HepG2 (cell line): ENCODE measurements around the gene JMJD8. TPM values are rescaled to one million over a fixed set of nuclear protein-coding genes. Genes with fewer than 3 reads are reported as not detected.

Experiments used
- ATAC-seq: fragments of 200-7000 bp; cut with Tn5 transposase; 3 replicates; pipeline ENCODE4 v1.9.1; 2020; ENCODE audit warnings: mild to moderate bottlenecking, moderate library complexity
- BruUV-seq: library from RNA; stranded (reverse); fragments of 400-500 nt; replicated peaks from 2 replicates; lab custom pipeline; 2021; lab: Mats Ljungman, UMichigan
- CTCF ChIA-PET: fragments of 300-600 bp; formaldehyde crosslinking; extraction: SDS; loops from one replicate; lab custom pipeline; 2021; ENCODE audit warnings: low total read pairs, inconsistent platforms, low intra/inter-chr PET ratio; lab: Yijun Ruan, JAX
- POLR2A ChIA-PET: fragments of 350-600 bp; sonication (Branson Sonifier 250); formaldehyde crosslinking; loops from one replicate; lab custom pipeline; 2020; ENCODE audit warnings: antibody characterized with exemption, inconsistent platforms; lab: Yijun Ruan, JAX
- DNase-seq: peaks from one replicate; pipeline ENCODE4 v3.0.0-alpha.2; 2015; ENCODE audit warnings: low spot score
- FAIRE-seq: peaks from 3 replicates; lab custom pipeline; 2011; peaks lifted over from hg19 to GRCh38; lab: Jason Lieb, UNC
- H2AFZ ChIP-seq: one replicate; pipeline ENCODE4 v1.6.1; 2011; ENCODE audit warnings: low read length, inconsistent platforms
- H3K27ac ChIP-seq: fragments of 300-600 bp; 3 replicates; pipeline ENCODE4 v1.8.0; 2011; ENCODE audit warnings: mixed run types, mild to moderate bottlenecking, mixed read lengths, low read length, inconsistent platforms; ENCODE audit not compliant: insufficient read depth; ENCODE audit errors: extremely low read length
- H3K27me3 ChIP-seq, 2 experiments: fragments of 200-600 bp in 1 of 2; 2 replicates in 1 of 2; 3 replicates in 1 of 2; pipeline versions ENCODE4 v1.6.0 to v1.8.0; 2011; ENCODE audit warnings: low read length in 2 of 2, mild to moderate bottlenecking in 2 of 2, moderate library complexity in 2 of 2, inconsistent platforms in 1 of 2; ENCODE audit not compliant: insufficient read depth in 2 of 2, control insufficient read depth in 1 of 2
- H3K36me3 ChIP-seq, 2 experiments: fragments of 200-600 bp in 1 of 2; replicated peaks in 1 of 2; 2 replicates in 1 of 2; 3 replicates in 1 of 2; pipeline versions ENCODE4 v1.5.1 to v1.8.0; 2011; ENCODE audit warnings: low read length in 2 of 2, inconsistent platforms in 1 of 2; ENCODE audit not compliant: insufficient read depth in 2 of 2, control insufficient read depth in 1 of 2
- H3K4me1 ChIP-seq: 2 replicates; pipeline ENCODE4 v1.5.1; 2012; ENCODE audit warnings: low read length, inconsistent platforms; ENCODE audit not compliant: insufficient read depth
- H3K4me2 ChIP-seq: 2 replicates; pipeline ENCODE4 v1.6.0; 2011; ENCODE audit warnings: low read depth, low read length, inconsistent platforms
- H3K4me3 ChIP-seq, 3 experiments: fragments of 200-600 bp in 1 of 3; sonication (generic), shearing (Covaris generic) in 1 of 3; replicated peaks in 1 of 3; 2 replicates each; pipeline ENCODE4 v1.5.1; 2011 to 2016; ENCODE audit warnings: low read length in 3 of 3, inconsistent platforms in 2 of 3, low read depth in 2 of 3, mild to moderate bottlenecking in 2 of 3, control low read depth in 1 of 3, mixed read lengths in 1 of 3; ENCODE audit not compliant: insufficient read depth in 1 of 3
- H3K79me2 ChIP-seq: one replicate; pipeline ENCODE4 v1.6.1; 2011; ENCODE audit warnings: low read length, inconsistent platforms; ENCODE audit not compliant: insufficient read depth
- H3K9ac ChIP-seq: 2 replicates; pipeline ENCODE4 v1.6.0; 2011; ENCODE audit warnings: mild to moderate bottlenecking, low read depth, low read length, inconsistent platforms; ENCODE audit not compliant: insufficient read depth
- H3K9me3 ChIP-seq: 2 replicates; pipeline ENCODE4 v1.5.1; 2012; ENCODE audit warnings: mild to moderate bottlenecking, low read length
- H4K20me1 ChIP-seq: 2 replicates; pipeline ENCODE4 v1.6.0; 2011; ENCODE audit warnings: inconsistent platforms, mild to moderate bottlenecking, low read length, moderate library complexity; ENCODE audit not compliant: insufficient read depth
- CREB1 ChIP-seq, 2 experiments: fragments of 450-650 bp in 1 of 2; IDR thresholded peaks; 2 replicates each; pipeline ENCODE4 v1.6.1; 2016 to 2017; ENCODE audit warnings: control low read depth in 1 of 2, mild to moderate bottlenecking in 1 of 2, missing compliant biosample characterization in 1 of 2, missing genetic modification characterization in 1 of 2
- GATA4 ChIP-seq: sonication (generic); IDR thresholded peaks from 2 replicates; pipeline ENCODE4 v1.6.1; 2016; ENCODE audit warnings: antibody characterized with exemption, low read depth, borderline replicate concordance
- MXD4 ChIP-seq: IDR thresholded peaks from 2 replicates; pipeline ENCODE4 v1.6.1; 2016; ENCODE audit warnings: mild to moderate bottlenecking, missing biosample characterization, missing genetic modification reagents
- ZBTB38 ChIP-seq: sonication (generic); formaldehyde crosslinking; IDR thresholded peaks from 2 replicates; pipeline ENCODE4 v1.5.1; 2020; ENCODE audit warnings: mild to moderate bottlenecking, missing genetic modification reagents
- ZFP36 ChIP-seq: fragments of 150-350 bp; IDR thresholded peaks from 2 replicates; pipeline ENCODE4 v1.6.1; 2018; ENCODE audit warnings: borderline replicate concordance, low read length, low read depth; ENCODE audit not compliant: partially characterized antibody
- ZNF335 ChIP-seq: sonication (generic); formaldehyde crosslinking; IDR thresholded peaks from 2 replicates; pipeline ENCODE4 v1.4.0; 2020; ENCODE audit warnings: missing genetic modification reagents
- ZNF34 ChIP-seq: sonication (generic); formaldehyde crosslinking; IDR thresholded peaks from 2 replicates; pipeline ENCODE4 v1.4.0; 2020; ENCODE audit warnings: mild to moderate bottlenecking, missing genetic modification reagents, borderline replicate concordance
- ZNF382 ChIP-seq: sonication (generic); formaldehyde crosslinking; IDR thresholded peaks from 2 replicates; pipeline ENCODE4 v1.5.0; 2020; ENCODE audit warnings: missing genetic modification reagents, mild to moderate bottlenecking, borderline replicate concordance
- ZNF552 ChIP-seq: sonication (generic); formaldehyde crosslinking; IDR thresholded peaks from 2 replicates; pipeline ENCODE4 v1.9.0; 2022; ENCODE audit warnings: missing genetic modification reagents, mild to moderate bottlenecking, borderline replicate concordance
- WGBS: methylation state at CpG from one replicate; pipeline ENCODE4 v1.1.6; 2017; ENCODE audit warnings: low lambda C conversion rate; 5-methylcytosine and 5-hydroxymethylcytosine counted together
- in situ Hi-C: cut with HindIII; loops from 2 replicates; pipeline ENCODE4 v1.10.0; 2017; ENCODE audit warnings: low pct_unique_long_range_greater_than_20kb; ENCODE audit not compliant: extremely low pct_ligation_motif_present
- intact Hi-C: fragments of 100-400 bp; cut with micrococcal nuclease; formaldehyde crosslinking; loops from one replicate; pipeline ENCODE4 v1.10.0; 2022; ENCODE audit not compliant: unreplicated experiment
- polyA plus RNA-seq, 8 experiments: library from polyadenylated mRNA; depleted of rRNA in 3 of 8; stranded (reverse) in 7 of 8; unstranded in 1 of 8; fragments of >200 nt; fragmentation: Illumina TruSeq in 4 of 8; extraction: Trizol in 4 of 8; gene quantifications; 2 replicates each; pipeline versions ENCODE4 v1.2.1 to v1.2.3, GENCODE V29; 2011 to 2016; ENCODE audit warnings: low read depth in 4 of 8, missing spikeins in 1 of 8, mixed read lengths in 1 of 8; ENCODE audit not compliant: insufficient read depth in 1 of 8
- total RNA-seq, 5 experiments: library from RNA; depleted of rRNA; stranded (reverse); fragments of >200 nt; fragmentation: Illumina TruSeq; extraction: Trizol; gene quantifications; 2 replicates each; pipeline ENCODE4 v1.2.3, GENCODE V29; 2016; ENCODE audit warnings: low read depth in 1 of 5
- TF ChIP-seq, protein P1 (sequence below): sonication (generic); formaldehyde crosslinking; IDR thresholded peaks from 2 replicates; pipeline ENCODE4 v1.8.1; 2023; ENCODE audit warnings: missing genetic modification reagents, inconsistent platforms, borderline replicate concordance
- TF ChIP-seq, protein P2 (sequence below): sonication (generic); formaldehyde crosslinking; IDR thresholded peaks from 2 replicates; pipeline ENCODE4 v1.5.0; 2020; ENCODE audit warnings: mild to moderate bottlenecking, missing genetic modification reagents, moderate library complexity
- TF ChIP-seq, protein P3 (sequence below): sonication (generic); formaldehyde crosslinking; IDR thresholded peaks from 2 replicates; pipeline ENCODE4 v1.4.0; 2020; ENCODE audit warnings: missing genetic modification reagents
- TF ChIP-seq, protein P4 (sequence below), 2 experiments: sonication (generic) in 1 of 2; formaldehyde crosslinking in 1 of 2; IDR thresholded peaks; 2 replicates each; pipeline versions ENCODE4 v1.4.0 to v1.6.1; 2018 to 2020; ENCODE audit warnings: missing genetic modification reagents in 2 of 2, borderline replicate concordance in 1 of 2, low read depth in 1 of 2, mild to moderate bottlenecking in 1 of 2, missing biosample characterization in 1 of 2
- TF ChIP-seq, protein P5 (sequence below): sonication (generic); formaldehyde crosslinking; IDR thresholded peaks from 2 replicates; pipeline ENCODE4 v1.5.0; 2020; ENCODE audit warnings: mild to moderate bottlenecking, missing genetic modification reagents

The JMJD8 gene
- total and polyA plus RNA-seq, 2 of the 13 experiments (the other 11 are each of a cell fraction or from before 2014, with no cell fraction given): 2.6 to 11.8 TPM

DNA sequence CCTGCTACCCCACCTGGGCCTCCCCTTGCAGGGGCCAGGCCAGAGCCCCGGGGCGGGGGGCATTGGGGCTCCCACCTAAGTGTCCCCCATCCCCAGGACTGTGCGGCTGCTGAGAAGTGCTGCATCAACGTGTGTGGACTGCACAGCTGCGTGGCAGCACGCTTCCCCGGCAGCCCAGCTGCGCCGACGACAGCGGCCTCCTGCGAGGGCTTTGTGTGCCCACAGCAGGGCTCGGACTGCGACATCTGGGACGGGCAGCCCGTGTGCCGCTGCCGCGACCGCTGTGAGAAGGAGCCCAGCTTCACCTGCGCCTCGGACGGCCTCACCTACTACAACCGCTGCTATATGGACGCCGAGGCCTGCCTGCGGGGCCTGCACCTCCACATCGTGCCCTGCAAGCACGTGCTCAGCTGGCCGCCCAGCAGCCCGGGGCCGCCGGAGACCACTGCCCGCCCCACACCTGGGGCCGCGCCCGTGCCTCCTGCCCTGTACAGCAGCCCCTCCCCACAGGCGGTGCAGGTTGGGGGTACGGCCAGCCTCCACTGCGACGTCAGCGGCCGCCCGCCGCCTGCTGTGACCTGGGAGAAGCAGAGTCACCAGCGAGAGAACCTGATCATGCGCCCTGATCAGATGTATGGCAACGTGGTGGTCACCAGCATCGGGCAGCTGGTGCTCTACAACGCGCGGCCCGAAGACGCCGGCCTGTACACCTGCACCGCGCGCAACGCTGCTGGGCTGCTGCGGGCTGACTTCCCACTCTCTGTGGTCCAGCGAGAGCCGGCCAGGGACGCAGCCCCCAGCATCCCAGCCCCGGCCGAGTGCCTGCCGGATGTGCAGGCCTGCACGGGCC is 51.4 kb downstream of the JMJD8 start:
- intact Hi-C loops: no loop called here
- FAIRE-seq (no peak), DNase-seq (no peak), ATAC-seq (no peak)
- H3K4me2 ChIP-seq: no peak overlapping the region
- H3K4me3 ChIP-seq: no peak overlapping the region
- no peaks in the 10 kb centered on the region for H3K27me3 ChIP-seq
- in situ Hi-C loops: no loop called here
- no peak overlapping the region for H3K9ac ChIP-seq
- H3K27ac ChIP-seq: no peak overlapping the region
- CTCF ChIA-PET: no interaction called here
- H3K9me3 ChIP-seq: no peaks in the 10 kb centered on the region
- POLR2A ChIA-PET: no interaction called here
- H3K4me1 ChIP-seq: peaks cover 37% of the 10 kb centered on the region
- no peak overlapping the region for H2AFZ ChIP-seq
- BruUV-seq: no TSS peak
- H4K20me1 ChIP-seq: no peaks in the 10 kb centered on the region
- H3K36me3 ChIP-seq: peaks cover 0 to 4% of the 10 kb centered on the region in 2 experiments; a peak in 1 of 5 replicates
- 98% methylated on average over 39 of the region's 67 CpGs for WGBS
- H3K79me2 ChIP-seq: peaks cover 6% of the 10 kb centered on the region
- TF ChIP-seq, protein P1, sequence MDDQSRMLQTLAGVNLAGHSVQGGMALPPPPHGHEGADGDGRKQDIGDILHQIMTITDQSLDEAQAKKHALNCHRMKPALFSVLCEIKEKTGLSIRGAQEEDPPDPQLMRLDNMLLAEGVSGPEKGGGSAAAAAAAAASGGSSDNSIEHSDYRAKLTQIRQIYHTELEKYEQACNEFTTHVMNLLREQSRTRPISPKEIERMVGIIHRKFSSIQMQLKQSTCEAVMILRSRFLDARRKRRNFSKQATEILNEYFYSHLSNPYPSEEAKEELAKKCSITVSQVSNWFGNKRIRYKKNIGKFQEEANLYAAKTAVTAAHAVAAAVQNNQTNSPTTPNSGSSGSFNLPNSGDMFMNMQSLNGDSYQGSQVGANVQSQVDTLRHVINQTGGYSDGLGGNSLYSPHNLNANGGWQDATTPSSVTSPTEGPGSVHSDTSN (CRISPR knock-in tag): no peak
- TF ChIP-seq, protein P2, sequence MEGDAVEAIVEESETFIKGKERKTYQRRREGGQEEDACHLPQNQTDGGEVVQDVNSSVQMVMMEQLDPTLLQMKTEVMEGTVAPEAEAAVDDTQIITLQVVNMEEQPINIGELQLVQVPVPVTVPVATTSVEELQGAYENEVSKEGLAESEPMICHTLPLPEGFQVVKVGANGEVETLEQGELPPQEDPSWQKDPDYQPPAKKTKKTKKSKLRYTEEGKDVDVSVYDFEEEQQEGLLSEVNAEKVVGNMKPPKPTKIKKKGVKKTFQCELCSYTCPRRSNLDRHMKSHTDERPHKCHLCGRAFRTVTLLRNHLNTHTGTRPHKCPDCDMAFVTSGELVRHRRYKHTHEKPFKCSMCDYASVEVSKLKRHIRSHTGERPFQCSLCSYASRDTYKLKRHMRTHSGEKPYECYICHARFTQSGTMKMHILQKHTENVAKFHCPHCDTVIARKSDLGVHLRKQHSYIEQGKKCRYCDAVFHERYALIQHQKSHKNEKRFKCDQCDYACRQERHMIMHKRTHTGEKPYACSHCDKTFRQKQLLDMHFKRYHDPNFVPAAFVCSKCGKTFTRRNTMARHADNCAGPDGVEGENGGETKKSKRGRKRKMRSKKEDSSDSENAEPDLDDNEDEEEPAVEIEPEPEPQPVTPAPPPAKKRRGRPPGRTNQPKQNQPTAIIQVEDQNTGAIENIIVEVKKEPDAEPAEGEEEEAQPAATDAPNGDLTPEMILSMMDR (CRISPR knock-in tag): no peak
- no peak for TF ChIP-seq CREB1 (IDR thresholded peaks at IDR 0.05)
- no peak for TF ChIP-seq CREB1 (CRISPR knock-in tag; IDR thresholded peaks at IDR 0.05)
- no peak for TF ChIP-seq GATA4
- TF ChIP-seq, protein P3, sequence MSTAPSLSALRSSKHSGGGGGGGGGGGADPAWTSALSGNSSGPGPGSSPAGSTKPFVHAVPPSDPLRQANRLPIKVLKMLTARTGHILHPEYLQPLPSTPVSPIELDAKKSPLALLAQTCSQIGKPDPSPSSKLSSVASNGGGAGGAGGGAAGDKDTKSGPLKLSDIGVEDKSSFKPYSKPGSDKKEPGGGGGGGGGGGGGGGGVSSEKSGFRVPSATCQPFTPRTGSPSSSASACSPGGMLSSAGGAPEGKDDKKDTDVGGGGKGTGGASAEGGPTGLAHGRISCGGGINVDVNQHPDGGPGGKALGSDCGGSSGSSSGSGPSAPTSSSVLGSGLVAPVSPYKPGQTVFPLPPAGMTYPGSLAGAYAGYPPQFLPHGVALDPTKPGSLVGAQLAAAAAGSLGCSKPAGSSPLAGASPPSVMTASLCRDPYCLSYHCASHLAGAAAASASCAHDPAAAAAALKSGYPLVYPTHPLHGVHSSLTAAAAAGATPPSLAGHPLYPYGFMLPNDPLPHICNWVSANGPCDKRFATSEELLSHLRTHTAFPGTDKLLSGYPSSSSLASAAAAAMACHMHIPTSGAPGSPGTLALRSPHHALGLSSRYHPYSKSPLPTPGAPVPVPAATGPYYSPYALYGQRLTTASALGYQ: no peak
- TF ChIP-seq ZNF552 (CRISPR knock-in tag): no peak
- TF ChIP-seq, protein P4, sequence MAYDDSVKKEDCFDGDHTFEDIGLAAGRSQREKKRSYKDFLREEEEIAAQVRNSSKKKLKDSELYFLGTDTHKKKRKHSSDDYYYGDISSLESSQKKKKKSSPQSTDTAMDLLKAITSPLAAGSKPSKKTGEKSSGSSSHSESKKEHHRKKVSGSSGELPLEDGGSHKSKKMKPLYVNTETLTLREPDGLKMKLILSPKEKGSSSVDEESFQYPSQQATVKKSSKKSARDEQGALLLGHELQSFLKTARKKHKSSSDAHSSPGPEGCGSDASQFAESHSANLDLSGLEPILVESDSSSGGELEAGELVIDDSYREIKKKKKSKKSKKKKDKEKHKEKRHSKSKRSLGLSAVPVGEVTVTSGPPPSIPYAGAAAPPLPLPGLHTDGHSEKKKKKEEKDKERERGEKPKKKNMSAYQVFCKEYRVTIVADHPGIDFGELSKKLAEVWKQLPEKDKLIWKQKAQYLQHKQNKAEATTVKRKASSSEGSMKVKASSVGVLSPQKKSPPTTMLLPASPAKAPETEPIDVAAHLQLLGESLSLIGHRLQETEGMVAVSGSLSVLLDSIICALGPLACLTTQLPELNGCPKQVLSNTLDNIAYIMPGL (CRISPR knock-in tag; IDR thresholded peaks at IDR 0.05; ENCODE audit: borderline replicate concordance in 1 of 2, low read depth in 1 of 2): no peak
- TF ChIP-seq, protein P5, sequence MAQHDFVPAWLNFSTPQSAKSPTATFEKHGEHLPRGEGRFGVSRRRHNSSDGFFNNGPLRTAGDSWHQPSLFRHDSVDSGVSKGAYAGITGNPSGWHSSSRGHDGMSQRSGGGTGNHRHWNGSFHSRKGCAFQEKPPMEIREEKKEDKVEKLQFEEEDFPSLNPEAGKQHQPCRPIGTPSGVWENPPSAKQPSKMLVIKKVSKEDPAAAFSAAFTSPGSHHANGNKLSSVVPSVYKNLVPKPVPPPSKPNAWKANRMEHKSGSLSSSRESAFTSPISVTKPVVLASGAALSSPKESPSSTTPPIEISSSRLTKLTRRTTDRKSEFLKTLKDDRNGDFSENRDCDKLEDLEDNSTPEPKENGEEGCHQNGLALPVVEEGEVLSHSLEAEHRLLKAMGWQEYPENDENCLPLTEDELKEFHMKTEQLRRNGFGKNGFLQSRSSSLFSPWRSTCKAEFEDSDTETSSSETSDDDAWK (CRISPR knock-in tag): no peak
- TF ChIP-seq ZNF382 (CRISPR knock-in tag): no peak
- no peak for TF ChIP-seq MXD4 (CRISPR knock-in tag)
- TF ChIP-seq ZBTB38 (CRISPR knock-in tag): peak; percentile 77
- no peak for TF ChIP-seq ZNF34
- TF ChIP-seq ZNF335 (CRISPR knock-in tag): no peak
- no peak for TF ChIP-seq ZFP36
